K562 (cell line): ENCODE measurements around the gene GPR39.

Experiments
- CHD4 ChIP-seq: fragments of 200-600 bp; sonication (generic); IDR thresholded peaks from 3 replicates; pipeline ENCODE4 v1.6.1; 2012; ENCODE audit warnings: low read depth, mild to moderate bottlenecking, mixed read lengths, low read length, inconsistent platforms; ENCODE audit not compliant: insufficient read depth, insufficient replicate concordance, poor library complexity, severe bottlenecking
- EZH2 ChIP-seq: IDR thresholded peaks from 2 replicates; pipeline ENCODE4 v1.6.1; 2012; ENCODE audit warnings: low read depth, mild to moderate bottlenecking, inconsistent platforms, low read length, borderline replicate concordance
- KDM1A ChIP-seq, 2 experiments: fragments of 450-650 bp; IDR thresholded peaks; 2 replicates each; pipeline ENCODE4 v1.6.1; 2016; ENCODE audit warnings: mild to moderate bottlenecking in 2 of 2
- PKNOX1 ChIP-seq: fragments of 450-650 bp; IDR thresholded peaks from 2 replicates; pipeline ENCODE4 v1.6.1; 2016
- YBX1 ChIP-seq: fragments of 450-650 bp; IDR thresholded peaks from 2 replicates; pipeline ENCODE4 v1.7.1; 2016; ENCODE audit warnings: mild to moderate bottlenecking
- TF ChIP-seq, protein P1 (sequence below), 3 experiments: IDR thresholded peaks in 2 of 3; conservative IDR thresholded peaks in 1 of 3; 2 replicates each; pipeline ENCODE4 v1.5.1; 2011 to 2012; ENCODE audit warnings: low read length in 3 of 3, mild to moderate bottlenecking in 3 of 3, control low read depth in 2 of 3, improper control_type of control experiment in 1 of 3, inconsistent platforms in 1 of 3, low read depth in 1 of 3, mixed read lengths in 1 of 3, moderate library complexity in 1 of 3; ENCODE audit not compliant: insufficient read depth in 2 of 3

GRCh38 chr2:132466428-132467028 is 49.9 kb downstream of the GPR39 start:
- TF ChIP-seq, protein P1, sequence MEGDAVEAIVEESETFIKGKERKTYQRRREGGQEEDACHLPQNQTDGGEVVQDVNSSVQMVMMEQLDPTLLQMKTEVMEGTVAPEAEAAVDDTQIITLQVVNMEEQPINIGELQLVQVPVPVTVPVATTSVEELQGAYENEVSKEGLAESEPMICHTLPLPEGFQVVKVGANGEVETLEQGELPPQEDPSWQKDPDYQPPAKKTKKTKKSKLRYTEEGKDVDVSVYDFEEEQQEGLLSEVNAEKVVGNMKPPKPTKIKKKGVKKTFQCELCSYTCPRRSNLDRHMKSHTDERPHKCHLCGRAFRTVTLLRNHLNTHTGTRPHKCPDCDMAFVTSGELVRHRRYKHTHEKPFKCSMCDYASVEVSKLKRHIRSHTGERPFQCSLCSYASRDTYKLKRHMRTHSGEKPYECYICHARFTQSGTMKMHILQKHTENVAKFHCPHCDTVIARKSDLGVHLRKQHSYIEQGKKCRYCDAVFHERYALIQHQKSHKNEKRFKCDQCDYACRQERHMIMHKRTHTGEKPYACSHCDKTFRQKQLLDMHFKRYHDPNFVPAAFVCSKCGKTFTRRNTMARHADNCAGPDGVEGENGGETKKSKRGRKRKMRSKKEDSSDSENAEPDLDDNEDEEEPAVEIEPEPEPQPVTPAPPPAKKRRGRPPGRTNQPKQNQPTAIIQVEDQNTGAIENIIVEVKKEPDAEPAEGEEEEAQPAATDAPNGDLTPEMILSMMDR (IDR thresholded peaks at IDR 0.05 in 2 of 3, conservative IDR thresholded peaks at IDR 0.05 in 1 of 3; ENCODE audit: insufficient read depth in 2 of 3, low read depth in 1 of 3, low read length in 3 of 3), result no peak
- no peak for TF ChIP-seq EZH2
- no peak for TF ChIP-seq PKNOX1
- no peak for TF ChIP-seq YBX1
- TF ChIP-seq CHD4, result no peak
- no peak for TF ChIP-seq KDM1A (IDR thresholded peaks at IDR 0.05)
